GM19452 (cell line): ENCODE results near the gene ITGB4.
A peak's percentile ranks its signal among the peaks of the same experiment; 100 is the strongest.
"Not testable (repeated sequence)": the region's sequence is repeated elsewhere in the genome, so short reads cannot be mapped to it uniquely, and the experiment has no call there.

Experiments
- ATAC-seq: cut with Tn5 transposase; IDR thresholded peaks from one replicate; pipeline ENCODE4 v1.9.1; 2021; ENCODE audit not compliant: unreplicated experiment

ITGB4 gene

DNA sequence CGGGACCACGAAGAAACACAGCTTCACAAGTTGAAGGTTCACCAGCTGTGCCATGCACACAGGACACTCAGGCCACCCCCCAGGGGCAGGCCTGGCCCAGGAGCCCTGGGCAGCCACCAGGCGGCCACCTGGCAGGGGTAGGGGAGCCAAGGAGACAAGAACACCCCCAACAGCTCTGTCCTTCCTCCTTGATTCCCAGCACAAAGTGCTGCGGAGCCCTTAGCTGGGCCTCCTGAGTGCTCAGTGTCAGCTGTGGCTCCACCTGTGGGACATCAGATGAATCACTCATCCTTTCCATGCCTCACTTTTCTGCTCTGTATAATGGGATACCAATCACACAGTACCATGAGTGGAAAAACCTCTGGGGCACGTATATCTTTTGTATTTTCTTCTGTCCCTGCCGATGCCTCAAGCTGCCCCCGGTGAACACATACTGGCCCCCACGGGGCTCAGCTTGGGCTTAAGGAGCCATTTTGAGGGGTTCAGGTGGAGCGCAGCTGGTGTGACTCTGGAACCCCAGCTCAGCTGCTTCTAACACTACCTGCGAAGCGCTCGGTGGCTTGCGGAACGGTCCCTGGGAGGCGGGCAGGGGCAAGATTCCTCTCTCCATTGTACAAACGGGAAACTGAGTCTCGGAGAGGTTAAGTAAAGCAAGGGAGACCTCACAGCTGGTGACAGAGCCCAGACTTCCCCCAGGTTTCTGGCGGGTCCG is 31.7 kb downstream of the ITGB4 start:
- no peak for ATAC-seq

DNA sequence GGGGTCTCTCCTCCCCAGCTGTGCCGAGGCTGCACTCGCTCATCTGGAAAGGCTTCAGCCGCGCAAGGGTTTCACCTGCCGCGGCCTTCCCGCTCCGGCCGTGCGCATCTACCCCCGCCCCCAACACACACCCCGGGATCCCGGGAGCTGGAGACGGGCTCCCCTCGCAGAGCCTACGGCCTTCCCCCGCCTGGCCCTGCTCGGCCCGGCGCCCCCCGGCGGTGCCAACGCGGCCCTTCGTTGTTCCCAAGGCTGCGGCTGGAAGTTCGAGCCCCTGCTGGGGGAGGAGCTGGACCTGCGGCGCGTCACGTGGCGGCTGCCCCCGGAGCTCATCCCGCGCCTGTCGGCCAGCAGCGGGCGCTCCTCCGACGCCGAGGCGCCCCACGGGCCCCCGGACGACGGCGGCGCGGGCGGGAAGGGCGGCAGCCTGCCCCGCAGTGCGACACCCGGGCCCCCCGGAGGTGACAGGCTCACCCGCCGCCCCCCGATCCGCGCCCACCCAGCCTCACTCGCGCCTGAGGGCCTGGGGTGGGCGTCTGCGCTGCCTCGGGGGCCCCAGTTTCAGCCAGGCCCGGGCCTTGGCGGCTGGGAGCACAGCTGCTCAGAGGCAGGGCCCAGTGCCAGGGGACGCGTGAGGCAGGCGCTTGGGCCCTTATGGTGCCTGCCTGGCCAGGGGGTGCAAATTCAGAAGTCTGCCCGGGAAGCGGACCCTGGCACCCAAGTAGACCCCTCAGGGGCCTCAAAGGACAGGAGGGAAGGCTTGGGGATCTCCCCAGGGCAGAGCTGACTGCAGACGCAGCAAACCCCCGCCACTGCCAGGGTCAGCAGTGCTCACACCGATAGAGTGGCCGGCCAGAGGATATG is 32.5 kb downstream of the ITGB4 start:
- peak; percentile 65 for ATAC-seq

DNA sequence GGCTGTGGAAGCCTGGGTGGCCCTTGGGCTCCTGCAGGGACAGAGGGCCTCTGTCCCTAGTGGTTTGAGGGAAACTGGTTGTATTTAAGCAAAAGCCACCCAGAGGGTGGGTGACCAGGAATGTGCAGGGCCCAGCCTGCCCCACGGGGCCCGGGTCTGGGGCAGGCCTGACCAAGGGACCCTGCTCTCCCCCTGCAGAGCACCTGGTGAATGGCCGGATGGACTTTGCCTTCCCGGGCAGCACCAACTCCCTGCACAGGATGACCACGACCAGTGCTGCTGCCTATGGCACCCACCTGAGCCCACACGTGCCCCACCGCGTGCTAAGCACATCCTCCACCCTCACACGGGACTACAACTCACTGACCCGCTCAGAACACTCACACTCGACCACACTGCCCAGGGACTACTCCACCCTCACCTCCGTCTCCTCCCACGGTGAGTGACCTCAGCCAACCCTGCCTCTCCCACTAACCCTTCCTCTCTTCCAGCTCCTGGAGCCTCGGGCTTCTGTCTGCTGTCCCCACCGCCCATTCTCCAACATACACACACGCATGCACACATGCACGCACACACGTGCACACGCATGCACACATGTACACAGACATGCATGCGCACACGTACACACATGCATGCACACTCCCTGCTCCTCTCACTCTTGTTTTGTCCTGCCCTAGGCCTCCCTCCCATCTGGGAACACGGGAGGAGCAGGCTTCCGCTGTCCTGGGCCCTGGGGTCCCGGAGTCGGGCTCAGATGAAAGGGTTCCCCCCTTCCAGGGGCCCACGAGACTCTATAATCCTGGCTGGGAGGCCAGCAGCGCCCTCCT is 33.3 kb downstream of the ITGB4 start:
- ATAC-seq: no peak

DNA sequence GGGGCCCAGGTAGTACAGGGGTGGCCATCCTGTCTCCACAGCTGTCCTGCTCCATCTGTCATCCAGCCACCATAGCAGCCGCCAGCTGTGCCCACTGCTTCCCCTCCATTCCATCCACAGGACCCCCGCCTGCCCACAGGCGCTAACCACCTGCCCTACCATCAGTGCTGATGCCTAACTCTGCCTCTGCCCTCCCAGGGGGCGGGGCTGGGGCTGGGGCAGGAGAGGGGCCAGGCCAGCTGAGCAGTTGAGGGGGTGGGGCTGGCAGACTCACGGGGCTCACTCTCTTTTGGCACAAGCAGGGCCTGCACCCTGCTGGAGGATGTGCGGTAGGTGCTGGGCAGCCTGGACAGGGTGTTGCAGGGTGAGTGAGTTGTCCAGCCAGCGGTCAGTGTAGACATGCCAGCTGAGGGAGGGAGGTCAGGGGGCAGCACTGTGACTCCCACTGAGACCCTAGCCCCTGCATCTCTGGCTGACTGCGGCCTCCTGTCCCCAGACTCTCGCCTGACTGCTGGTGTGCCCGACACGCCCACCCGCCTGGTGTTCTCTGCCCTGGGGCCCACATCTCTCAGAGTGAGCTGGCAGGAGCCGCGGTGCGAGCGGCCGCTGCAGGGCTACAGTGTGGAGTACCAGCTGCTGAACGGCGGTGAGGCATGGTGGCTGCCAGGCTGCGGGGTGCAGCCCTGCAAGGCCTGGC is 34.1 kb downstream of the ITGB4 start:
- no peak for ATAC-seq

- no peak for ATAC-seq
These were observed 34.7 kb downstream of the ITGB4 start for GRCh38 chr17:75755990-75756389.

GRCh38 chr17:75756451-75757085 is 35.3 kb downstream of the ITGB4 start:
- ATAC-seq: no peak

- no peak for ATAC-seq
These were observed 35.9 kb downstream of the ITGB4 start for GRCh38 chr17:75757086-75757681.

- no peak for ATAC-seq
These were observed 37.1 kb downstream of the ITGB4 start for GRCh38 chr17:75758131-75758905.

GRCh38 chr17:75759457-75759856 is 38.2 kb downstream of the ITGB4 start:
- no peak for ATAC-seq

GRCh38 chr17:75759978-75760640 is 38.9 kb downstream of the ITGB4 start:
- not testable (repeated sequence) for ATAC-seq

DNA sequence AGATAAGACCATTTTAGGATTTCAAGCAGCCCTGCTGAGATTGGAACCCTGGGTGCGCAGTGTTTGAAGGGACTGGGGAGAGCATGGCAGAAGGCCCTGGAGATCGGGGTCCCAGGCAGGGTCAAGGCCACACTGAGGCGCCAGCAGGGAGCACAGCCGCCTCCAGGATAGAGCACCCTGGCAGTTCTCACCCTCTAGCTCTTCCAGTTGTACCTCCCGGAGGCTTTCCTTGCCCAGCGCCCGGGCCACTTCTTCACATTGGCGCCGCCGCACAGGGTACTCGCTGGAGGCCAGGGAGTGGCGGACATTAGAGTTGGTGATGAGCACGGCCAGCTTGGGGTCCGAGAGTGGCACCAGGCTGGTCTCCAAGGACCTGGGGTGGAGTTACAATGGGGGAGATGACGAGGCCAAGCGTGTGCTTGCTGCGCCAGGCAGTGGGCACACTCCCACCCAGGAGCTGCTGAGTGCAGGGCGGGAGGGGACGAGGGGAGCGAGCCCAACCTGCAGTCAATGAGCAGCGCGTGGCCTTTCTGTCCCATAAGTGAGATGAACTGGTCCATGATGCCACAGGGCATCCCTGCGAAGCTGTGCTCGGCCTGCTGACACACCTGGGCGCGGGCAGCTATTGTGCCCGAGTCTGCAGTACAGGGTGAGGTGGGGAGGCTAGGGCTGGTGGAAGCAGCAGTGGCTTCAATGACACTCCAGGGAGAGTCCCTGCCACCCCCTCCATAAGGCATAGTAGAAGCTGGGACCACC is 41.4 kb downstream of the ITGB4 start:
- no peak for ATAC-seq

DNA sequence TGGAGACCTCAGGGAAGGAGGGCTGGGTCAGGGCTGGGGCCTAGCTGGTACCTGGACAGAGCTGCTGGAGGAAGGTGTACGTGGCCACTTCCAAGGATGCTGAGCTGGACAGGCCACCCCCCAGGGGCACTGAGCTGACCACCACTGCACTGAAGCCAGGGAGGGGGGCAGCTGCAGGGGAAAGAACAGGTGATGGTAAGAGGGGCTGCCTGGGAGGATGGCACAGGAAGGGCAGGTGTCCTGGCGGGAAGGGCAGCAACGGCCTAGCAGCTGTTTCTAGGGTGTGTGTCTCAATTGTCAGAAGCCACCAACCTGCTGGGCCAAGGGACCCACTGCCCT is 42.0 kb downstream of the ITGB4 start:
- no peak for ATAC-seq

GRCh38 chr17:75763613-75764416 is 42.6 kb downstream of the ITGB4 start:
- ATAC-seq: no peak

GRCh38 chr17:75764417-75764710 is 43.1 kb downstream of the ITGB4 start:
- ATAC-seq: no peak

GRCh38 chr17:75764711-75765421 is 43.6 kb downstream of the ITGB4 start, which contains the start of gene GALK1:
GALK1 (minus strand) TSS chr17:75765192; CDS start chr17:75765136, 56 bp downstream.
- ATAC-seq: peak; percentile 76

- ATAC-seq: no peak
These were observed 44.7 kb downstream of the ITGB4 start for GRCh38 chr17:75765981-75766380.

DNA sequence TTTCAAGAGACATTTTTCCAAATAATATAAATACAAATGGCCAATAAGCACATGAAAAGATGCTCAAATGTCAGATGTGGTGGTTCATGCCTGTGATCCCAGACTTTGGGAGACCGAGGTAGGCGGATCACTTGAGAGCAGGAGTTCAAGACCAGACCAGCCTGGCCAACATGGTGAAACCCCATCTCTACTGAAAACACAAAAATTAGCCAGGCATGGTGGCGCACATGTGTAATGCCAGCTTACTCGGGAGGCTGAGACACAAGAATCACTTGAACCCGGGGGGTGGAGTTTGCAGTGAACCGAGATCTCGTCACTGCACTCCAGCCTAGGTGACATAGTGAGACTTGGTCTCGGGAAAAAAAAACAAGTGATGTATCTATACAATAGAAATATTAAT is 46.6 kb downstream of the ITGB4 start:
- no peak for ATAC-seq
